Stimulated activated CD4-positive, alpha-beta T cell treated with anti-CD3 and anti-CD28 coated beads, TNF-alpha, amount 100 ng/mL, for 48 hours (primary cell): ENCODE results near the gene SERINC5.

Source experiments
- DNase-seq, 3 donors: peaks; one replicate each; pipeline ENCODE4 v3.0.0-alpha.2; 2020; ENCODE audit warnings: low read depth in 3 of 3

SERINC5 gene

GRCh38 chr5:80068246-80068636 is 187.6 kb downstream of the SERINC5 start:
- no peak for DNase-seq

- DNase-seq = no peak
Observed at GRCh38 chr5:80067531-80068245, 188.2 kb downstream of the SERINC5 start.

- DNase-seq = no peak
Observed at GRCh38 chr5:80067016-80067415, 188.8 kb downstream of the SERINC5 start.

- no peak for DNase-seq
Observed at GRCh38 chr5:80064124-80064523, 191.7 kb downstream of the SERINC5 start.
